ENCODE results near the gene MON1B. TPM values are rescaled to one million over a fixed set of nuclear protein-coding genes. Genes with fewer than 3 reads are reported as not detected.

Gene MON1B
- total RNA-seq (2016; rRNA removed; fragmentation: Illumina TruSeq; extraction: Trizol) = 13.8 and 15.6 TPM in 2 replicates
- 1.8 and 2.0 TPM in 2 replicates for total RNA-seq (2016; cell fraction: cytosol; rRNA removed; fragmentation: Illumina TruSeq; extraction: Trizol; ENCODE audit: low read depth)
- 11.5 and 16.2 TPM in 2 replicates for total RNA-seq (2016; cell fraction: insoluble cytoplasmic fraction; rRNA removed; fragmentation: Illumina TruSeq; extraction: Trizol)
- total RNA-seq (2016; cell fraction: membrane; rRNA removed; fragmentation: Illumina TruSeq; extraction: Trizol) = 5.9 and 6.3 TPM in 2 replicates
- 13.9 and 18.2 TPM in 2 replicates for total RNA-seq (2016; cell fraction: nucleus; rRNA removed; fragmentation: Illumina TruSeq; extraction: Trizol)
- polyA plus RNA-seq (2011; rRNA removed) = 13.4 and 15.5 TPM in 2 replicates
- 11.1 and 13.9 TPM in 2 replicates for polyA plus RNA-seq (2011; cell fraction: cytosol; rRNA removed)
- polyA plus RNA-seq (2011; cell fraction: nucleus; rRNA removed) = 54.1 and 62.7 TPM in 2 replicates
- 12.2 and 15.6 TPM in 2 replicates for polyA plus RNA-seq (2012)
- polyA plus RNA-seq (2016; cell fraction: cytosol; fragmentation: Illumina TruSeq; extraction: Trizol; ENCODE audit: low read depth) = 1.2 and 1.4 TPM in 2 replicates
- polyA plus RNA-seq (2016; cell fraction: insoluble cytoplasmic fraction; fragmentation: Illumina TruSeq; extraction: Trizol; ENCODE audit: low read depth) = 14.6 and 21.8 TPM in 2 replicates
- polyA plus RNA-seq (2016; cell fraction: membrane; fragmentation: Illumina TruSeq; extraction: Trizol; ENCODE audit: low read depth) = 5.9 and 6.0 TPM in 2 replicates
- polyA plus RNA-seq (2016; cell fraction: nucleus; fragmentation: Illumina TruSeq; extraction: Trizol; ENCODE audit: insufficient read depth, low read depth) = 42.3 and 49.3 TPM in 2 replicates
- polyA minus RNA-seq (2011; rRNA and poly(A)+ RNA removed; ENCODE audit: low replicate concordance) = 23.3 and 35.2 TPM in 2 replicates
- 12.0 and 12.8 TPM in 2 replicates for polyA minus RNA-seq (2011; cell fraction: cytosol; rRNA and poly(A)+ RNA removed)
- 15.9 and 18.8 TPM in 2 replicates for polyA minus RNA-seq (2011; cell fraction: nucleus; rRNA and poly(A)+ RNA removed)
- Bru-seq, nascent RNA = percentile 85 among the genes with signal in this experiment
- percentile 94 among the genes with signal in this experiment for BruChase-seq, experiment 1, labeled RNA remaining after a 6-hour chase
- percentile 92 among the genes with signal in this experiment for BruChase-seq, experiment 2, labeled RNA remaining after a 2-hour chase
- long read RNA-seq, experiment 1, full-length matches to known transcripts = 16 of 22 reads
- long read RNA-seq, experiment 1, partial matches to known transcripts = 1 of 22 reads
- long read RNA-seq, experiment 1, other reads (novel, unspliced or antisense) = 5 of 22 reads
- long read RNA-seq, experiment 2, full-length matches to known transcripts = 24 of 46 reads
- long read RNA-seq, experiment 2, partial matches to known transcripts = 21 of 46 reads
- long read RNA-seq, experiment 2, other reads (novel, unspliced or antisense) = 1 of 46 reads

DNA sequence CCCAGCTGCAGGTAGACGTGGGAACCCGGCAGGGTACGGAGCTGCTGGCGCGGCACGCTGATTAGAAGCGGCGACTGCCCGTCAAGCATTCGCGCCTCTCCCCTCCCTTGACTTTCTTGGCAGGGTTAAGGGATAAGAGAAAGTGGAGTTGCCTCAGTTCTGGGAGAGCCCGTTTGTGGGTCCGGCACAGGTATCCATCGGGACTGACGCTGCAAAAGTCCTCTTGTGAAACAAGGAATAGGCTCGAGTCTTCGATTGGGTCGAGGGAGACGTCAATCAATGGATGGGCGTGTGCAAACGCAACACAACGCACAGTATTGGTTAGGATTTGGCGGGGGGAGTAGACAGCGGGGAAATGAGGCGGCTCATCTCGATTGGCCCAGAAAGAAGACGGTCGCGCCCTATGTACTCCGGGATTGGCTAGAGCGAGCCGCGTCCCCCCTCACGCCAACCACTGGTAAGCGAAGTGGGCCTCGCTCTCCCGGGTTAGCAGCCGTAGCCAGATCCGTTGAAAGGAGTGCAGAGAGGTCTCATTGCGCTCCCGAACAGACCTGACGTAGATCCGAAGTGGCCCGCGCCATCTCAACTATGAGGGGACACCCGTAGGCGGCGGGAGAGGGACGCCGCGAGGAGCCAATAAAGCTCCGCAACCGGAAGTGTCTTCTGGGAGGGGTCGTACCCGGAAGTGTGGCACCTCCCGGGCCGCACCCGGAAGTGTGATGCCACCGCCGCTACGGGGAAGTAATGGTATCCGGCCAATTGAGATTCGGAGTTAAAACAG is at the start of gene MON1B:
Gene MON1B, plus strand, starts transcription at position 713 of the 781 bp plus-strand sequence. CDS start 296 bp downstream, outside the sequence.
- H3K36me3 ChIP-seq (replicated peaks in 1 of 2; ENCODE audit: control insufficient read depth in 1 of 2, insufficient read depth in 2 of 2, low read length in 2 of 2) = peaks cover 14 to 25% of the 10 kb centered on the region in 2 experiments
- BruUV-seq (replicated peaks) = no TSS peak
- H3K9ac ChIP-seq (ENCODE audit: insufficient read depth, low read depth, low read length) = peak within 1 kb of the TSS; percentile 80
- no peaks in the 10 kb centered on the region; a peak in 1 of 5 replicates for H3K27me3 ChIP-seq (ENCODE audit: control insufficient read depth in 1 of 2, insufficient read depth in 2 of 2, low read length in 2 of 2)
- peak within 1 kb of the TSS; percentile 69 for H2AFZ ChIP-seq (ENCODE audit: low read length)
- ATAC-seq (peak; percentile 98), DNase-seq (ENCODE audit: low spot score) (peak; percentile 99), FAIRE-seq (peak; percentile 100)
- no peaks in the 10 kb centered on the region for H3K9me3 ChIP-seq (ENCODE audit: low read length)
- H4K20me1 ChIP-seq (ENCODE audit: insufficient read depth, low read length) = no peaks in the 10 kb centered on the region
- intact Hi-C loops (cut with micrococcal nuclease; ENCODE audit: unreplicated experiment) (loop anchor here (10.0 kb wide), 1 partner anchor 1544 kb away; no protein-coding TSS in a partner anchor), in situ Hi-C loops (cut with HindIII; ENCODE audit: extremely low pct_ligation_motif_present, low pct_unique_long_range_greater_than_20kb) (no loop called here)
- peak within 1 kb of the TSS; percentile 98 for H3K4me2 ChIP-seq (ENCODE audit: low read depth, low read length)
- ChIA-PET POLR2A (interaction anchor here (1.6 kb wide), 1 partner anchor 21 kb away, joined by 7 read pairs; no protein-coding TSS in a partner anchor), CTCF (ENCODE audit: low intra/inter-chr PET ratio, low total read pairs) (no interaction called here)
- H3K27ac ChIP-seq (ENCODE audit: extremely low read length, insufficient read depth, low read length) = peak within 1 kb of the TSS; percentile 90
- peaks cover 34% of the 10 kb centered on the region for H3K4me1 ChIP-seq (ENCODE audit: insufficient read depth, low read length)
- peak within 1 kb of the TSS; percentile 82 to 94 (median 82) for H3K4me3 ChIP-seq (replicated peaks in 1 of 3; ENCODE audit: insufficient read depth in 1 of 3, low read depth in 2 of 3, low read length in 3 of 3)
- H3K79me2 ChIP-seq (ENCODE audit: insufficient read depth, low read length) = peaks cover 21% of the 10 kb centered on the region
- 1% methylated on average over 37 of the region's 63 CpGs for WGBS (ENCODE audit: low lambda C conversion rate)
- peak; percentile 81 for TF ChIP-seq GABPA (IDR thresholded peaks at IDR 0.05; ENCODE audit: low read depth, low read length)
- TF ChIP-seq GABPA (CRISPR knock-in tag; IDR thresholded peaks at IDR 0.05; ENCODE audit: low read depth) = peak; percentile 97
- peak; percentile 91 for TF ChIP-seq ETV5 (CRISPR knock-in tag; IDR thresholded peaks at IDR 0.05; ENCODE audit: borderline replicate concordance)
- peak; percentile 71; the same call in 1 of the 2 replicates for TF ChIP-seq FOXC1 (CRISPR knock-in tag; IDR thresholded peaks at IDR 0.05; ENCODE audit: borderline replicate concordance)
- 0 out of 2 replicates have a peak, but pooled peaks have one; percentile 28 for TF ChIP-seq TSC22D2 (CRISPR knock-in tag; IDR thresholded peaks at IDR 0.05; ENCODE audit: borderline replicate concordance)
- no peak for TF ChIP-seq NONO (IDR thresholded peaks at IDR 0.05)
- TF ChIP-seq NONO (CRISPR knock-in tag; conservative IDR thresholded peaks at IDR 0.05) = no peak; the same call in 1 of the 2 replicates
- TF ChIP-seq HMG20B (CRISPR knock-in tag; conservative IDR thresholded peaks at IDR 0.05) = 0 out of 2 replicates have a peak, but pooled peaks have one; percentile 33
- peak; percentile 71 for TF ChIP-seq CHD2 (IDR thresholded peaks at IDR 0.05; ENCODE audit: low read depth, low read length)
- TF ChIP-seq ATF7-NPFF (CRISPR knock-in tag; IDR thresholded peaks at IDR 0.05; ENCODE audit: low read depth) = 0 out of 2 replicates have a peak, but pooled peaks have one; percentile 27
- peak; percentile 100 for TF ChIP-seq ELF4 (CRISPR knock-in tag; IDR thresholded peaks at IDR 0.05; ENCODE audit: borderline replicate concordance)
- 0 out of 2 replicates have a peak, but pooled peaks have one; percentile 66 for TF ChIP-seq KLF13 (CRISPR knock-in tag; IDR thresholded peaks at IDR 0.05)
- no peak for TF ChIP-seq ZSCAN12 (CRISPR knock-in tag; IDR thresholded peaks at IDR 0.05)
- TF ChIP-seq ZMYM3 (CRISPR knock-in tag; IDR thresholded peaks at IDR 0.05) = 0 out of 2 replicates have a peak, but pooled peaks have one; percentile 45
- TF ChIP-seq, protein P1, sequence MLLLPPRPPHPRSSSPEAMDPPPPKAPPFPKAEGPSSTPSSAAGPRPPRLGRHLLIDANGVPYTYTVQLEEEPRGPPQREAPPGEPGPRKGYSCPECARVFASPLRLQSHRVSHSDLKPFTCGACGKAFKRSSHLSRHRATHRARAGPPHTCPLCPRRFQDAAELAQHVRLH (CRISPR knock-in tag; IDR thresholded peaks at IDR 0.05; ENCODE audit: borderline replicate concordance, low read depth) = peak; percentile 86
- TF ChIP-seq ZNF660 (CRISPR knock-in tag; IDR thresholded peaks at IDR 0.05; ENCODE audit: borderline replicate concordance, low read depth) = no peak
- peak; percentile 77; the same call in 1 of the 2 replicates for TF ChIP-seq ZNF44 (CRISPR knock-in tag; IDR thresholded peaks at IDR 0.05)
- TF ChIP-seq ZNF335 (CRISPR knock-in tag; IDR thresholded peaks at IDR 0.05) = peak; percentile 48; the same call in 1 of the 2 replicates
- peak; percentile 87 for TF ChIP-seq ZMYM4 (CRISPR knock-in tag; IDR thresholded peaks at IDR 0.05)
